HTERT RPE-1 (cell line): ENCODE results near the gene HBG1.
"Not testable (repeated sequence)": the region's sequence is repeated elsewhere in the genome, so short reads cannot be mapped to it uniquely, and the experiment has no call there.

Experiments used
- in situ Hi-C: fragments of 300-500 bp; cut with MboI; formaldehyde crosslinking; loops from 4 replicates; pipeline ENCODE4 v1.14.3; 2020; ENCODE audit warnings: low sequenced_read_pairs

Gene HBG1

DNA sequence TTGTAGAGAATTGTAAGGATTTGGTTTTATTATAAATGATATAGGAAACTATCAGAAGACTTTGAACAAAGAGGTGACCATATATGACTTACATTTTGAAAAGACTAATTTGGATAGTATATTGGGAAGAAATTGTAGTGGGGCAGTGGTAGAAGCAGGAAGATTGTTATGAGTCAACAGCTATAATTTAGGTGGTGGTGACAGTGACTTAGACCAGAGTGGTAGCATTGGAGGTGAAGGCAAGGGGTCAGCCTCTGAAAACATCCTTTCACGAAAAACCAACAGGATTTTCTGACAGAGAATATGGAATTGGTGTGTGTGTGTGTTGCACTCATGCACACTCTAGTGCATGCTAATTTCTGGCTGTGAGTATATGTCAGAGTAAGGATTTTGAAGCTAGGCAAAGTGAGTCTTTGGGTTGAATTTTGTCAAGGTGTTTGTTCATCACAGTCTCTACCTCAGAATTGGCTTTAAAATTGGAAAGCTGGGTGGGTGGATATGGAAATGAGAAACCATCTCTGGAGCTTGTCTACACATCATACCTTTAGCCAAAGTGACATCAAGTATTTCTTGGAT lies 28.2 kb upstream of the HBG1 start:
- in situ Hi-C loops, result no loop called here

DNA sequence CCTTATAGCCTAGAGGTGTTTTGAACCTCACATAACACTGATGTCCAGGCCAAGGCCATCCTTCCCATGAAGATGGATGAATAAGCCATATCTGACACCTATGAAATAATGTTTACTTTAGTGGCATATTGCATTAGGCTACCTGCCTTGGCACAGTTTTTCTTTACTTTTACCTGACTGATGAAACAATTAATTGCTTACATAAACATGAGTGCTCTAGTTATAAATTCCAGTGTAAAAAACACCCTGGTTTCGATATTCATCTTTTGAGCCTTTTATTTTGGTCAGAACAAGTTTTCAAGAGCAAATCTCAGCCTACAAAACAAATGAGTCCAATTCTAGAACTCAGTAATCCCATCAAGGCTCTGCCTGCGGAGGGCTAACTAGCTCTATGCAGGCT lies 27.0 kb upstream of the HBG1 start:
- in situ Hi-C loops, result no loop called here

- in situ Hi-C loops, result no loop called here
Observed at GRCh38 chr11:5275369-5276110, 25.9 kb upstream of the HBG1 start.

DNA sequence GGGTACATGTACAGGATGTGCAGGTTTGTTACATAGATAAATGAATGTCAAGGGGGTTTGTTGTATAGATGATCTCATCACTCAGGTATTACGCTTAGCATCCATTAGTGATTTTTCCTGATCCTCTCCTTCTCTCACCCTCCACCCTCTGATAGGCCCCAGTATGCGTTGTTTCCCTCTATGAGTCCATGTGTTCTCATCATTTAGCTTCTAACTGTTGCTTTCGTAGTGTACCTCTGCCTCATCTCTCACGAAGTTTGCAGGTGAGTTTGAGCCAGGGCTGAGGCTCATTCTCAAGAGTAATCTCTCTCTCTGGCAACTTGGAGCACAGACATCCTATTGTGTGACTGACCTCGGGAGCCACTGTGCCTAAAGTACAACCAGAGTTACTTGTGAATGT lies 24.7 kb upstream of the HBG1 start:
- in situ Hi-C loops, result no loop called here

GRCh38 chr11:5272395-5273017 lies 22.8 kb upstream of the HBG1 start:
- in situ Hi-C loops, result no loop called here

- in situ Hi-C loops, result no loop called here
Observed at GRCh38 chr11:5269715-5270147, 20.1 kb upstream of the HBG1 start, which contains the start of gene HBE1. Gene HBE1 (minus strand): TSS chr11:5269945. CDS start chr11:5269890, 55 bp downstream.

DNA sequence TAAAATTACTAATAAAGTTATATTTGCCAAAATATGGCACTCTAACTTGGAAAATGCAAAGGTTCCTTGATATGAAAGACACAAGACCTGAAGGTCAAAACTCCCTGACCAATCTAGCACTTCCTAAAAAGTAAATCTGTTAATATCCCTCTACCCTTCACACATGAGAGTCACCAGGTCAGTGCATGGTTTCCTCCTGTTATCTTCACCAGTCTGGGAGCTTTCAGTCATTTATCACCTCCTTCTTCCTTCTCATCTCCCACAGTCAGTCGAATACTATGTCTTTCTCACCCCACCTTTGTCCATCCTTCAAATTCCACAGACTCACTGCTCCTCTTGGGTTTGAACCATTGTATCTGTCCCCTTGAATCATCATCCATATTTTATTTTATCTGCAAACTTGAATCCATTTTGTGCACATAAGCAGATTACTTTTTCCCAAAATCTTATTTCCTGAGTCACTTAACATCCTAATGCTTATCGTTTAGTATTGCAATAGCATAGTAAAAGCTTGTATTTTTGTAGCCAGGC lies 17.4 kb upstream of the HBG1 start:
- in situ Hi-C loops, result no loop called here

GRCh38 chr11:5266609-5267008 lies 17.0 kb upstream of the HBG1 start:
- in situ Hi-C loops, result no loop called here

DNA sequence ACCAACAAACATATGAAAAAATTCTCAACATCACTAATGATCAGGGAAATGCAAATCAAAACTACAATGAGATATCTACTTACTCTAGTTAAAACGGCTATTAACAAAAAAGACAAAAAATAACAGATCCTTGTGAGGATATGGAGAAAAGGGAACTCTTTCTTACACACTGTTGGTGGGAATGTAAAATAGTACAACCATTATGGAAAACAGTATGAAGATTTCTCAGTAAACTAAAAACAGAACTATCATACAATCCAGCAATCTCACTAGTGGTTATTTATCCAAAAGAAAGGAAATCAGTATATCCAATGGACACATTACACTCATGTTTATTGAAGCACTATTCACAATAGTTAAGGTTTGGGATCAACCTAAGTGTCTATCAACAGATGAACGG lies 16.2 kb upstream of the HBG1 start:
- in situ Hi-C loops, result no loop called here

- in situ Hi-C loops, result no loop called here
Observed at GRCh38 chr11:5258543-5259262, 9.0 kb upstream of the HBG1 start.

DNA sequence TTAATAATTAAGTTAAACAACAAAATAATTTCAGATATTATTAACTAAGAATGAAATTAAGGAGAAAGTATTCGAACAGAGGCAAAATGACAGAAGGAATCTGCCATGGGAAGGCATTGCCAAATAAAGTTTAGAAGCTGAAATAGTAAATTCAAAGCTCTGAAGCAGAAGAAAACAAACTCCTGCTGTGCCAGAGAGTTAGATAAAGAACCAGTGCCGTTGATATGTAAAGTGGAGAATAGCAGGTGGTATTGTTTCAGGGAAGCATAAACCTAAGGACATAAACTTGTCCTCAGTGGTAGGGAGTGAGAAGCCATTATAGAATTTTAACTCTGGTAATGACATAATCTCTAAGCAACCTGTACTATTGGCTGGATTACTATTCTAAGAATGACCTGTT lies 7.6 kb upstream of the HBG1 start:
- in situ Hi-C loops, result no loop called here

DNA sequence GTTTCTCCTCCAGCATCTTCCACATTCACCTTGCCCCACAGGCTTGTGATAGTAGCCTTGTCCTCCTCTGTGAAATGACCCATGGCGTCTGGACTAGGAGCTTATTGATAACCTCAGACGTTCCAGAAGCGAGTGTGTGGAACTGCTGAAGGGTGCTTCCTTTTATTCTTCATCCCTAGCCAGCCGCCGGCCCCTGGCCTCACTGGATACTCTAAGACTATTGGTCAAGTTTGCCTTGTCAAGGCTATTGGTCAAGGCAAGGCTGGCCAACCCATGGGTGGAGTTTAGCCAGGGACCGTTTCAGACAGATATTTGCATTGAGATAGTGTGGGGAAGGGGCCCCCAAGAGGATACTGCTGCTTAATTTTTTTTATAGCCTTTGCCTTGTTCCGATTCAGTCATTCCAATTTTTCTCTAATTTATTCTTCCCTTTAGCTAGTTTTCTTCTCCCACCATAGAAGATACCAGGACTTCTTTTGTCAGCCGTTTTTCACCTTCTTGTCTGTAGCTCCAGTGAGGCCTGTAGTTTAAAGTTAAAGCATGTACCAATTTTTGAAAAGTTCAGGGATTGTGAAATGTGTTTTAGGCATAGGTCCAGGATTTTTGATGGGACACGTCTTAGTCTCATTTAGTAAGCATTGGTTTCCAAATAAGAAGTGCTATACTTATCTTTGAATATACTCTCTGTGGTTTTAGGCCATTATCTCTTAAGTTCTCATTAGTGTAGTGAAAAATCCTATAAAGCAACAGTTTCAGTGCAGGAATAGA lies 5.2 kb upstream of the HBG1 start, which contains the start of gene HBG2:
TSS of gene HBG2 (minus strand) at position 136 of the 768 bp plus-strand sequence. CDS start at position 83, 53 bp downstream.
- in situ Hi-C loops, result not testable (repeated sequence)

GRCh38 chr11:5254023-5254422 lies 4.4 kb upstream of the HBG1 start:
- in situ Hi-C loops, result not testable (repeated sequence)

DNA sequence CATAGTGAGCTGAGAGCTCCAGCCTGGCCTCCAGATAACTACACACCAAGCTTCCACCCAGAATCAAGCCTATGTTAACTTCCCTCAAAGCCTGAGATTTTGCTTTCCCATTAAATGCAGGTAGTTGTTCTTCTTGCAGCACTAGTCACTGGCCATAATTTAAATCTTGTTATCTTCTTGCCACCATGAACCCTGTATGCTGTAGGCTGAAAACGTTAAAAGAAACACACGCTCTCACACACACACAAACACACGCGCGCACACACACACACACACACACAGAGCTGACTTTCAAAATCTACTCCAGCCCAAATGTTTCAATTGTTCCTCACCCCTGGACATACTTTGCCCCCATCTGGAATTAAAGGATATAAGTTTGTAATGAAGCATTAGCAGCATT lies 3.8 kb upstream of the HBG1 start:
- in situ Hi-C loops, result not testable (repeated sequence)

DNA sequence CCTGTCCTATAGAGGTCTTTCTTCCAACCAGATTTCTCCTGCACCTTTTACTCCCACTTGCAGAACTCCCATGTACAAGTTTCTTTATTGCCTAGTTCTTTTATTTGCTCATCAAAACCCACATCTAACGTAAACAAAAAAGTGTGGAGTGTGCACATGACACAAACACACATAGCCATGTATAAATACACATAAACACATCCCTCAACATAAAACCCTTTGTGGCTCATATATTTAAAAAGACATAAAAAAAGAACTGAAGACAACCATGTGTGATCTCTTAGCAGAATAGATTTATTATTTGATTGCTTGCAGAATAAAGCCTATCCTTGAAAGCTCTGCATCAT lies 3.2 kb upstream of the HBG1 start:
- in situ Hi-C loops, result no loop called here

DNA sequence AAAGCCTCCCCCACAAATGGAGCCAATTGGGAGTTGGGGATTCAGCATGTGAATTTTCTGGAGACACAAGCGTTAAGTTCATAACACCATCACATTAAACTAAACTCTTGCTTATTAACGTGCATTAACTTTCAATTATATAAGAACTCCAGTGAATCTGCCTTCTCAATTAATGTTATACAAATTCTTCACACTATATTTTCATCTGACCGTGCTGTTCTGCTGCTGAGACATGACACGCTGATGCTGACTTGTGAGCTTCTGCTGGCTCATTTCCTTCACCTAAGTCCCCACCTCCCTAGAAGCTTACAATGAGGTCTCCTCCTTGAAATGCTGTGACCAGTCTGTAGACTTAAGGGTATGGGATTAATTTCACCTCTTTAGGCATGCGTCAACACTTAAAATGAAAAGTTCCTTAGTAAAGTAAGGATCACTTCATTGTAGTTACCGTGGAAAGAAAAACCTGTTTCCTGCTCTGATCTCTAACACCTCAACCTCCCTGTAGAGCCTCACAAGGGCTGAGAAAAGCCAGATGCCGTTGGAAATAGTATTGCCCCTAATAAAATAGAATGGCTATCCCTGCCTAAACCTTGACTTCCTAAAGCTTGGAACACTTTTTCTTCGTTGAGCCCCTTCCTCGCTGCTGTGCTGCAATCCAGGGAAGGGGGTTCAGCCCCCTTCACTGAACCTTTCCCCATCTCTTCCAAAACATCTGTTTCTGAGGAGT lies 2.7 kb upstream of the HBG1 start:
- in situ Hi-C loops, result no loop called here

DNA sequence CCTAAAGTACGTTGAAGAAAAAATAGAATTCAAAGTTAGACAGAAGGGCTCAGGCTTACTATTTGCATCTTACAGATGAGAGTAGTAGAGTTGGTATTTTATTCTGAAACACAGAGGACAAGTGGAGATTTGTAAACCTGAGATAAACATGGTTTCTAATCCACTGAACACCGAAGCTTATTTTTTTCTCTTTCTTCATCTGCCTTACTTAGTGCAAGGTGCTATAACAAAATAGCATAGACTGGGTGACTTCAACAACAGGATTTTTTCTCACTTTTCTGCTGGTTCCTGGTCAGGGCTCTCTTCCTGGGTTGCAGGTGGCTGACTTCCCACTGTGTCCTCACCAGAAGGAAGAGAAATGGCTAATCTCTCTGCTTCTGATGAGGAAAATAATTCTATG lies 2.1 kb upstream of the HBG1 start:
- in situ Hi-C loops, result no loop called here

DNA sequence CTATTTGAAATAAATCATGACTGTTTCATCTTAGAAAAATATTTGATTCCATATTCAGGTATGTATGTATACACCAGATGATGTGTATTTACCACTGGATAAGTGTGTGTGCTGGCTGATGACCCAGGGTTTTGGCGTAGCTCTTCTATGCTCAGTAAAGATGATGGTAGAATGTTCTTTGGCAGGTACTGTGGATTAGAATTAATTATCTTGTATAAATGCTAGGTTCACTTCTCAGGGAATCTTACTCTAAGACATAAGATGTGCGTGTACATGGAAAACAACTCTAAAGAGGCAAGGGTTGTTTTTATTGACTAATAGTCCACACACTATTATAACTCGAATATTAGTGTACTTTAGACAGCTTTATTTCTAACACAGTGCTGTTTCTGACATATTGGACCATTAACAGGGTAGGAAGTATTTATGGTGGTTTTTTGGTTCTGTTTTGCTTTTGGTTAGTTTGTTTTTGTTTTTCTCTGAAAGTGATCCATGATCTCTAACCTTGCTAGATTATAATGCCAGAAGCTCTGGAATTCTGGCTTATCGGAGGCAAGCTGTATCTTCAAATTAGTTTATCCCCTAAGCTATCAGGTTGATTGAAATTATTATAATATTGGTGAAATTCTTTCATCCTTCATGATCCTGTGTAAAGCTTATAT lies 1.0 kb upstream of the HBG1 start:
- in situ Hi-C loops, result no loop called here

DNA sequence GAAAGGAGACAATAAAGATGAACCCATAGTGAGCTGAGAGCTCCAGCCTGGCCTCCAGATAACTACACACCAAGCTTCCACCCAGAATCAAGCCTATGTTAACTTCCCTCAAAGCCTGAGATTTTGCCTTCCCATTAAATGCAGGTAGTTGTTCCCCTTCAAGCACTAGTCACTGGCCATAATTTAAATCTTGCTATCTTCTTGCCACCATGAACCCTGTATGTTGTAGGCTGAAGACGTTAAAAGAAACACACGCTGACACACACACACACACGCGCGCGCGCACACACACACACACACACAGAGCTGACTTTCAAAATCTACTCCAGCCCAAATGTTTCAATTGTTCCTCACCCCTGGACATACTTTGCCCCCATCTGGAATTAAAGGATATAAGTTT lies 1.2 kb downstream of the HBG1 start:
- in situ Hi-C loops, result not testable (repeated sequence)
